Muscle of back (tissue), 11 donors: ENCODE results near the gene MPP7. TPM values are rescaled to one million over a fixed set of nuclear protein-coding genes. Genes with fewer than 3 reads are reported as not detected.

ENCODE experiments used
- DNase-seq, 3 donors: peaks; one replicate each; pipeline versions ENCODE4 v3.0.0 to v3.0.0-alpha.2; 2013
- polyA plus RNA-seq, 10 donors: library from polyadenylated mRNA; unstranded; fragments of 120-200 nt; gene quantifications; one replicate each; pipeline ENCODE4 v1.2.1, GENCODE V29; 2013; ENCODE audit not compliant: insufficient read length in 10 of 10

MPP7 gene
- polyA plus RNA-seq, 10 donors: 3.2 to 7.3 (median 5.2) TPM

DNA sequence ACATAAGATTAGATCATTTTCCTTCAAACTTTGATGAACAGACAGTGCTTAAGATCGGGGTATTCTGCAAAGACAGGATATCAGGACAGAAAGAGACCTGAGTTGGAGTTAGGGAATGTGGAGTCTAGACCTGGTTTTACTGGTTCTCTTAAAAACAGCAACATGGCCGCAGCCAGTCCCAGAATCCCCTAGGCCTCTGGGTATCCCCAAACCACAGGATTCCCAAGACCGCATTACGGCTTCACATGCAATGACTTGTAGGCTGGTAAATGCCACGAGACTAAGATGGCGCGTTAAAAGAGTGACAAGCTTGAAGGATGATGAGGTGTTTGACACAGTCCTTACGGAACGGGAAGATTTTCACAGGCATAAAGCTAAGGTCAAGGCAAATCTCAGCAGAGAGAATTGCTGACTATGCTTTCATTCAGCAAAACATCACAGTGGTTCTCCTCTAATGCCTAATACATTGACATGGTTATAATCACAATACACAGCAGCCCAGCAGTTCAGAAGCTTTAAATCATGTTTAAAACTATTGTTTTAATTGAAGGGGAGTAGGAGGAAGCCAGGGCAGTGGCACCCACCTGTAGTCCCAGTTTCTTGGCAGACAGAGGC, 32.9 kb downstream of the MPP7 start:
- no peak for DNase-seq

GRCh38 chr10:28266449-28267224, 36.2 kb downstream of the MPP7 start:
- no peak for DNase-seq

DNA sequence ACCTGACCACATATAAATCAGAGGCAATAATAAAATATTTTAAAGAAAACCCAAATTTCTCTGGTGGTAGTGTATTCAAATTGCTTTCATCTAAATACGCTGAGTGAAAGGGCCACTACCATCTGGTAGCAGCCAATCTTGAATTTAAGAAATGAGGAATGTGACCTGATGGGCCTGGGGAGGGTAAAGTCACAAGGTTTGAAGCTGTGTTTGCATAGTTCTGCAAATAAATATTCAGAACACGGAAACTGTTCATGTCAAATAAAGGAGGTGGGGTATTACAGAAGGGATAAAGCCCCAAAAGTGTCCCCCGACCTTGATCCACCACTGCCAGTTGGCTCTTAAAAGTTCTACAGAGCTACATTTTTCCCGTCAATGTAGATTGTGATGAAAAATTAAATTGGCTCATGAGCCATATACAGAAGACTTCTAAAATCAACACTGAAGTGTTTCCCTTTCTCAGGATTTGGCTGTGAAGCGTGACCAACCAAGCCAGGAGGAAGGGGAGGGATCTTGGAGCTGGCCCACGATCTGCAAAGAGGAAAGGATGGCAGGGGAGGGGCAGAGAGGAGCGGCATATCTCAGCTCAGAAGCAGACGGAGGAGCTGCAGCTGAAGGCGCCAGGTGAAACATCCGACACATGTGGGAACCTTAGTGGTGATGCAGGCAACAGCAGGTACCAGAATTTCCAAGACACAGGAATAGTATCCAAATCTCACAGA, 39.6 kb downstream of the MPP7 start:
- DNase-seq: no peak

- no peak for DNase-seq
Measured at GRCh38 chr10:28256776-28257175, 46.1 kb downstream of the MPP7 start.

- DNase-seq: peak in 1 of 3 donors; percentile 34
Measured at GRCh38 chr10:28254290-28254985, 48.4 kb downstream of the MPP7 start.

DNA sequence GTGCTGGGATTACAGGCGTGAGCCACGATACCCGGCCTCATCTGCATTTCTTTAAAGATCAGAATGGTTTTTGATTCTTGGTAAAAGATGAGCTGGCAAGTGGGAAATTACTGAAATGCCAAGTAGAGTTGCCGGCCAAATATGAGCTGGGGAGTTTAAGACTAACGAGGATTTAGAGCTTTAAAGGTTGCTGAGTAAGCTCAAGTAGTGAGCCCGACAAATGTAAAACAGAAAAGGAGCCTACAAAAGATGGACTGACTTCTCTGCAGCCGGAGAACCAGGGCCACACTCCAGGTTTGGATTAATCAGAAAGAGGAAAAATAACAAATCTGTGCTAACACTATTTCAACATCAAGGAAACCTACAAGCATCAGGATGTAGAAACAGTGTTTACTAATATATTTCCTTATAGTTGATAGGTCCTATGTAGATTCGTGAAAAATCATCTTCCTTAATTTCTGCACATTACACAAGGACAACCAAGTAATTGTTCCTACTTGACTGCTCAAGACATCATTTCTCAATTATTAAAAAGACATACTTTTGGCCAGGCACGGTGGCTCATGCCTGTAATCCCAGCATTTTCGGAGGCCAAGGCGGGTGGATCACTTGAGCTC, 49.6 kb downstream of the MPP7 start:
- no peak for DNase-seq

Other genes with a start within 250 kb of the MPP7 start
- 100 to 1,000 TPM in 2 of 10 donors, 10 to 100 TPM in 8; 71.3 to 104 (median 89.5) TPM for gene WAC, start 230.1 kb upstream of the MPP7 start, polyA plus RNA-seq